Common myeloid progenitor, CD34-positive (primary cell): ENCODE data around the gene ATXN7.

Experiments used
- CTCF ChIA-PET: fragments of 350-600 bp; sonication (Branson Sonifier 250); formaldehyde crosslinking; loops from one replicate; lab custom pipeline; 2021; ENCODE audit warnings: antibody characterized with exemption; lab: Charles Lee
- POLR2A ChIA-PET: fragments of 350-600 bp; sonication (Branson Sonifier 250); formaldehyde crosslinking; loops from one replicate; lab custom pipeline; 2021; ENCODE audit warnings: antibody characterized with exemption; lab: Charles Lee
- DNase-seq, 3 donors: peaks; one replicate each; pipeline versions ENCODE4 v3.0.0 to v3.0.0-alpha.2; 2013
- H3K27ac ChIP-seq, 2 experiments: 1 replicate in 1 of 2; 2 replicates in 1 of 2; pipeline ENCODE4 v1.7.0; 2013; ENCODE audit warnings: inconsistent platforms in 2 of 2, low read length in 2 of 2, mild to moderate bottlenecking in 2 of 2, low read depth in 1 of 2, moderate library complexity in 1 of 2; ENCODE audit not compliant: severe bottlenecking in 2 of 2, insufficient read depth in 1 of 2, poor library complexity in 1 of 2
- H3K27me3 ChIP-seq, 5 experiments: replicated peaks in 2 of 5; 1 replicate in 3 of 5; 2 replicates in 2 of 5; pipeline versions ENCODE4 v1.6.1 to v1.7.0; 2013; ENCODE audit warnings: low read length in 4 of 5, mild to moderate bottlenecking in 2 of 5, moderate library complexity in 2 of 5, inconsistent platforms in 1 of 5; ENCODE audit not compliant: insufficient read depth in 5 of 5, control insufficient read depth in 4 of 5
- H3K36me3 ChIP-seq, 4 experiments: 1 replicate in 2 of 4; 2 replicates in 2 of 4; pipeline versions ENCODE4 v1.6.1 to v1.7.0; 2013; ENCODE audit warnings: low read length in 3 of 4, control low read depth in 1 of 4, mild to moderate bottlenecking in 1 of 4; ENCODE audit not compliant: control insufficient read depth in 4 of 4, insufficient read depth in 4 of 4
- H3K4me1 ChIP-seq, 4 experiments: 1 replicate in 3 of 4; 2 replicates in 1 of 4; pipeline versions ENCODE4 v1.6.1 to v1.7.1; 2013; ENCODE audit warnings: low read length in 3 of 4, mild to moderate bottlenecking in 3 of 4, control low read depth in 1 of 4, inconsistent platforms in 1 of 4, moderate library complexity in 1 of 4; ENCODE audit not compliant: control insufficient read depth in 4 of 4, insufficient read depth in 4 of 4; ENCODE audit errors: control extremely low read depth in 1 of 4
- H3K4me3 ChIP-seq, 7 experiments: 1 replicate in 4 of 7; 2 replicates in 3 of 7; pipeline versions ENCODE4 v1.5.1 to v1.7.0; 2013; ENCODE audit warnings: mild to moderate bottlenecking in 7 of 7, low read length in 6 of 7, moderate library complexity in 6 of 7, inconsistent platforms in 2 of 7, low read depth in 2 of 7, control low read depth in 1 of 7; ENCODE audit not compliant: insufficient read depth in 4 of 7, control insufficient read depth in 1 of 7; ENCODE audit errors: extremely low read depth in 1 of 7
- H3K9me3 ChIP-seq, 5 experiments: 1 replicate in 4 of 5; 2 replicates in 1 of 5; pipeline versions ENCODE4 v1.6.1 to v1.7.1; 2013; ENCODE audit warnings: low read length in 4 of 5, mild to moderate bottlenecking in 2 of 5, inconsistent platforms in 1 of 5, low read depth in 1 of 5, moderate library complexity in 1 of 5; ENCODE audit not compliant: control insufficient read depth in 4 of 5, insufficient read depth in 2 of 5; ENCODE audit errors: control extremely low read depth in 1 of 5
- WGBS: methylation state at CpG from one replicate; pipeline ENCODE4 v1.1.5; 2013; ENCODE audit not compliant: insufficient coverage; 5-methylcytosine and 5-hydroxymethylcytosine counted together

The ATXN7 gene

GRCh38 chr3:63967675-63968611 is 104.3 kb downstream of the ATXN7 start:
- peak; percentile 84 to 97 (median 94) for DNase-seq
- CTCF ChIA-PET, result interaction anchor here (1.1 to 15.4 kb wide), 7 partner anchors 9 to 42 kb away, joined by 3 to 257 read pairs (median 4); no protein-coding TSS in a partner anchor
- Histone ChIP-seq H3K36me3 (peaks cover 0 to 14% (median 1%) of the 10 kb centered on the region in 4 experiments), H3K4me1 (peaks cover 40 to 71% (median 55%) of the 10 kb centered on the region in 4 experiments), H3K9me3 (no peaks in the 10 kb centered on the region), H3K27me3 (no peaks in the 10 kb centered on the region), H3K4me3 (peak overlapping the region; percentile 33 to 77 (median 71)), H3K27ac (peak overlapping the region; percentile 91 to 96)
- WGBS, result 0% methylated on average over 7 of the region's 11 CpGs
- POLR2A ChIA-PET, result interaction anchor here (0.6 to 1.4 kb wide), 4 partner anchors 10 to 56 kb away, joined by 3 to 6 read pairs (median 4); partner anchors contain the start of gene SCAANT1

DNA sequence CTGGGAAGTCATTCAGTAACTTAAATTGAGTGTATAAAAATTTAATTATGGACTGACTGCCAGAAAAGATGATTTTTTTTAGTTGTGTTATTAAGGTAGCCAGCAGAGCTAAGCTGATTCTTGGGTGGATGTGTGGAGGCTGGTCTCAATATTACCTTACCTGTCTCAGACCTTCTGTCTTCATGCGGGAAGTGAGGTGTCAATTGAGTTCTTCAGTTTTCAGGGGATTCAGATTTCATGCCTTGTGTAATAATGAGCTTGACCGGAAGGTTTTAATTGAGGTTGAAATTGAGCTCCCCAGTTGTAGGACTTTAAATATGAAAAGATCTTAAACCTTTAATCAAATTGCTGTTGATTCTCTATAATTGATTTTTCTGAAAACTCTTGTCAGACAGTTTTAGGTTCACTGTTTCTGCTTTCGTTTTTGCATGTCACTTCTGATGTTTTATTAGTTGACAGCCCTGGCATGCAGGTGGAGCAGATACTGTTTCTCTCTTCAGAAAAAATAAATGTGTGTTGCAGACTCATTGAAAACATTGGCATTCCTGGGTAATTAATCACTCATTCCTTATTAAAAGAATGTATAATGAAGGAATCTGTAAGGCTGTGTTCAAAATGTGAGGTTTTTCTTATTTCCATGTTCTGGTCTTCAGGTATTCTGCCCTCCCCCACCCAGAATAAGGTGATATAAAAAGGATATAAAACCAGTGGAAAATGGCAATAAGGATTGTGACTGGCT is 105.1 kb downstream of the ATXN7 start:
- POLR2A ChIA-PET, result interaction anchor here (0.6 to 1.4 kb wide), 3 partner anchors 9 to 56 kb away, joined by 3 to 6 read pairs (median 6); partner anchors contain the start of gene SCAANT1
- no peaks in the 10 kb centered on the region for H3K27me3 ChIP-seq
- peak overlapping the region; percentile 91 to 96 for H3K27ac ChIP-seq
- peaks cover 0 to 23% (median 7%) of the 10 kb centered on the region in 4 experiments for H3K36me3 ChIP-seq
- no CpG with 5 or more reads among the region's 3 CpGs for WGBS
- CTCF ChIA-PET, result interaction anchor here (1.5 to 15.4 kb wide), 5 partner anchors 10 to 42 kb away, joined by 3 to 257 read pairs (median 12); no protein-coding TSS in a partner anchor
- peaks cover 40 to 71% (median 55%) of the 10 kb centered on the region in 4 experiments for H3K4me1 ChIP-seq
- DNase-seq, result peak in 1 of 3 donors; percentile 46
- H3K4me3 ChIP-seq, result peak overlapping the region in 6 of 7 experiments; percentile 62 to 77 (median 72)
- no peaks in the 10 kb centered on the region for H3K9me3 ChIP-seq

DNA sequence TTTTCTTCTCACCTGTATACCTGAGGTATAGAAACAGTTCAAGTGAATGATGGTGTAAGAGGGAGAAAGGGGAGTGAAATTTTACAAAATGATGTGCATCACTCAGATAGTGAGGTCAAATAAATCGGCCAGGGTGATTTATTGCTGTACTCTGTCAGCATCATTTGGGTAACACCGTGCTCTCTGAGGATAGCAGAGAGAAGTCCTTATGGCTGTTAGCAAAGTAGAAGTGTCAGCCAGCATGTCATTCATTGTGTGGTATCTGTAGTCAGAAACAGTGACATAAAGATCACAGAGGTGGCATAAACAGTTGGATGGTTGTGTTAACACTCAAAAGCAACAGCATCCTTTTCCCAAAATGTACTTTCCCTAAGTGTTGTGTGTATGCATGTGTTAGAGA is 106.2 kb downstream of the ATXN7 start:
- H3K27me3 ChIP-seq, result no peaks in the 10 kb centered on the region
- 0% methylated on average over 2 of the region's 2 CpGs for WGBS
- POLR2A ChIA-PET, result no interaction called here
- no peaks in the 10 kb centered on the region for H3K9me3 ChIP-seq
- CTCF ChIA-PET, result interaction anchor here (3.1 to 17.2 kb wide), 4 partner anchors 6 to 39 kb away, joined by 12 to 257 read pairs (median 230); no protein-coding TSS in a partner anchor
- peak overlapping the region in 6 of 7 experiments; percentile 62 to 77 (median 72) for H3K4me3 ChIP-seq
- H3K27ac ChIP-seq, result peak overlapping the region; percentile 91 to 96
- DNase-seq, result peak in 1 of 3 donors; percentile 19
- peaks cover 0 to 25% (median 11%) of the 10 kb centered on the region in 4 experiments for H3K36me3 ChIP-seq
- H3K4me1 ChIP-seq, result peaks cover 39 to 65% (median 53%) of the 10 kb centered on the region in 4 experiments

DNA sequence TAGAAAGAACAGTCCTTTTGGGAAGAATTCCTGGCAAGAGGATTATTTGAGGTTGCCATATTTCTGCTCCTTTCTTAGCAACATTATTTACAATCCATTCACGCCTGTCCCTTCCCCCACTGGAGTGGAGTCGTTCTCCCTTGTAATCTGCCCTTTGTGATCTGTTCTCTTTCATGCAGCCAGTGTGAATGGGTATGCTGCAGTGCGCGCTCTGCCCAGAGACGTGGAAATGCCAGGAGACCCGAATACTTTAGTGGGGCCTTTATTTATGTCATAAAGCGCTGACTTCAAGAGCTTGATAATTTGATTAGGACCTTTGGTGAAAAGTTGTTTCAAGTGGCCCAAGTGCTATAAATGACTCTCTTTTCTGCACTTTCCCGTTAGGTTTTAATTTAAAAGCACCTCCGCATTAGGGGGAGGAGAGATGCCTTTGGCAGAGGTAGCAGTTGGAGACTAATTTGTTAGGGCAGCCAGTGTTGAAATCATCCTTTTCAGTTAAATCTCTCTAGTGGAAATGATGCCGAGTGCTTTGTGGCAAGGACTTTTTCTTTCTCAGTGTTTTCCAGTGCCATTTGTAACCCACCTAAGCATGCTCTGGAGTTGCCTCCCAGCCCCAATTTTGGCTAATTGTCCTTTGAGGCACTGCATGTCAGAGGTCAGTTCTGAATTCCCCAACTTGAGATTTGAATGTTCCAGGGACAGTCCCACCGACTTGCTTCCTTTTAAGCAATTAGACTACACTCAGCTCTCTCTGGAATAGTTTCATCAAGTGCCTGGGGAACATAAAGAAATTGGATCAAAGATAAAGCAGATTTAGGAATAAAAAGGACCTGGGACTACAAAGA is 107.2 kb downstream of the ATXN7 start:
- ChIA-PET POLR2A (interaction anchor here (0.6 kb wide), 1 partner anchor 10 kb away, joined by 3 read pairs; no protein-coding TSS in a partner anchor), CTCF (interaction anchor here (15.4 to 17.2 kb wide), 2 partner anchors 7 to 8 kb away, joined by 257 read pairs; no protein-coding TSS in a partner anchor)
- H3K27ac ChIP-seq, result peak overlapping the region; percentile 91 to 96
- peaks cover 39 to 66% (median 54%) of the 10 kb centered on the region in 4 experiments for H3K4me1 ChIP-seq
- no peaks in the 10 kb centered on the region for H3K9me3 ChIP-seq
- H3K27me3 ChIP-seq, result no peaks in the 10 kb centered on the region
- WGBS, result 82% methylated on average over 8 of the region's 11 CpGs
- peak overlapping the region in 3 of 7 experiments; percentile 0 to 8 (median 6) for H3K4me3 ChIP-seq
- no peak for DNase-seq
- peaks cover 0 to 23% (median 12%) of the 10 kb centered on the region in 4 experiments for H3K36me3 ChIP-seq

GRCh38 chr3:63972196-63972595 is 108.5 kb downstream of the ATXN7 start:
- Histone ChIP-seq H3K4me3 (no peak overlapping the region), H3K27me3 (no peaks in the 10 kb centered on the region), H3K4me1 (peaks cover 37 to 64% (median 50%) of the 10 kb centered on the region in 4 experiments), H3K36me3 (peaks cover 0 to 23% (median 12%) of the 10 kb centered on the region in 4 experiments), H3K27ac (peak overlapping the region; percentile 32 to 40), H3K9me3 (no peaks in the 10 kb centered on the region)
- ChIA-PET POLR2A (no interaction called here), CTCF (interaction anchor here (1.3 to 17.2 kb wide), 5 partner anchors 9 to 51 kb away, joined by 5 to 257 read pairs (median 16); partner anchors contain the start of gene PSMD6)
- WGBS, result no CpG with 5 or more reads among the region's 2 CpGs
- no peak for DNase-seq

- H3K27ac ChIP-seq, result no peak overlapping the region
- no peaks in the 10 kb centered on the region for H3K9me3 ChIP-seq
- ChIA-PET POLR2A (no interaction called here), CTCF (interaction anchor here (1.1 to 17.2 kb wide), 7 partner anchors 9 to 50 kb away, joined by 4 to 257 read pairs (median 5); partner anchors contain the start of gene PSMD6)
- no peak for DNase-seq
- 100% methylated on average over 3 of the region's 4 CpGs for WGBS
- H3K36me3 ChIP-seq, result peaks cover 0 to 23% (median 12%) of the 10 kb centered on the region in 4 experiments
- no peaks in the 10 kb centered on the region for H3K27me3 ChIP-seq
- no peak overlapping the region for H3K4me3 ChIP-seq
- peaks cover 30 to 61% (median 48%) of the 10 kb centered on the region in 4 experiments for H3K4me1 ChIP-seq
Measured at GRCh38 chr3:63972987-63973386, 109.3 kb downstream of the ATXN7 start.
